Measurements from ENCODE around the gene SUSD6. TPM values are rescaled to one million over a fixed set of nuclear protein-coding genes. Genes with fewer than 3 reads are reported as not detected.
"Not testable (repeated sequence)": the region's sequence is repeated elsewhere in the genome, so short reads cannot be mapped to it uniquely, and the experiment has no call there.

SUSD6 gene
- polyA plus RNA-seq, 1 experiment, result 14.4 TPM

DNA sequence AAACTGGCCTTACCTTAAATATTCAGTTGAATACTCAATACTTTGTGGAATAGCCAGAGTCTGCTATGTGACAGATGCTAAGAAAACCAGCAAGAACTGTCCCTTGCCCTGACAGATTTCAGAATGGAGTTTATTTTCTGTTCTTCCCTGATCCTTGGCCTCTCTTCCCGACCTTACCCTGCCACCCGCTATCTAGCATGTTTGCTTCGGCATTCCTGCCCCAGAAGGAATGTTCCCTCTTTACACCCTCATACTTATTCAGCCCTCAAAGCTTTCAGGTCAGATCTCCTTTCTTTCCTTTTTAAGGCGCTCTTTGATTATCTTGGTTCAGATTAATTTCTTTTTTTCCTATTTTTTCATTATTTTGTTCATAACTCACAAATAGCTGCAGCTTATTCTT, 21.8 kb downstream of the SUSD6 start:
- Histone ChIP-seq H3K4me3 (ENCODE audit: low read depth, low read length) (no peak overlapping the region), H3K9me3 (ENCODE audit: control insufficient read depth, insufficient read depth, low read length) (no peaks in the 10 kb centered on the region), H3K27ac (ENCODE audit: low read depth, low read length) (peak overlapping the region; percentile 13), H3K27me3 (ENCODE audit: control insufficient read depth, insufficient read depth, low read length) (no peaks in the 10 kb centered on the region)
- no peak for DNase-seq (ENCODE audit: low read depth, low spot score)
- ChIA-PET POLR2A (no interaction called here), CTCF (no interaction called here)
- TF ChIP-seq, protein P1, sequence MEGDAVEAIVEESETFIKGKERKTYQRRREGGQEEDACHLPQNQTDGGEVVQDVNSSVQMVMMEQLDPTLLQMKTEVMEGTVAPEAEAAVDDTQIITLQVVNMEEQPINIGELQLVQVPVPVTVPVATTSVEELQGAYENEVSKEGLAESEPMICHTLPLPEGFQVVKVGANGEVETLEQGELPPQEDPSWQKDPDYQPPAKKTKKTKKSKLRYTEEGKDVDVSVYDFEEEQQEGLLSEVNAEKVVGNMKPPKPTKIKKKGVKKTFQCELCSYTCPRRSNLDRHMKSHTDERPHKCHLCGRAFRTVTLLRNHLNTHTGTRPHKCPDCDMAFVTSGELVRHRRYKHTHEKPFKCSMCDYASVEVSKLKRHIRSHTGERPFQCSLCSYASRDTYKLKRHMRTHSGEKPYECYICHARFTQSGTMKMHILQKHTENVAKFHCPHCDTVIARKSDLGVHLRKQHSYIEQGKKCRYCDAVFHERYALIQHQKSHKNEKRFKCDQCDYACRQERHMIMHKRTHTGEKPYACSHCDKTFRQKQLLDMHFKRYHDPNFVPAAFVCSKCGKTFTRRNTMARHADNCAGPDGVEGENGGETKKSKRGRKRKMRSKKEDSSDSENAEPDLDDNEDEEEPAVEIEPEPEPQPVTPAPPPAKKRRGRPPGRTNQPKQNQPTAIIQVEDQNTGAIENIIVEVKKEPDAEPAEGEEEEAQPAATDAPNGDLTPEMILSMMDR (IDR thresholded peaks at IDR 0.05; ENCODE audit: low read depth, low read length), result no peak

DNA sequence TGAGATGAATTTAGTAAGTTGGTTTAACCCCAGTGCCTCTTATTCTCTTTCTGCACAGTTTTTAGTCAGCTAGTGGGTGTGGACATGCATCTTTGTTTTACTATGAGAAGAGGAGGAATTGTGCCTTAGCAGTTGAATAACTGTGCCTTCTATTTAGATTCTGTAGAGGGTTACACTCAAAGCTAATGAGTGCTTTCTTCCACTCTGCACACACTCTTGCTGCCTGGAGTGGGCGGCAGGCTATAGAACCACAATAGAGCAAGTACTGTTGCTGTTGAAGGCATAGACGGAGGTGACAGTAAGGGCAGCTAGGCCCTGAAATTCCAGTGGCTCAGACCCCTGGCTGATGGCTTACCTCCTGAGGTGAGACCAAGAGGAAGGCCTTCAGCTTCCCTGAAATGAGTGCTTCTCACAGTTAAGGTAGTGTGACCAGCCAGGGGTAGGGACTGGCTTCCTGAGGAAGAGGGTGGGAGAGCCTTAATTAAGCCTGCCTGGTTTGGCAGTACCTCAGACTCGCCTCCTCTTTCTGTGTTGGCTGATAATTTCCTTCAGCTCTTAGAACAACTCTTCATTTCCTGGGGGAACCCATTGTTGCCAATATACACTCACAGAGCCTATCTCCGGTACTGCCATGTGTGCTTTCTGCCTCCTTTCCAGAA, 24.7 kb downstream of the SUSD6 start:
- CTCF ChIA-PET, result interaction anchor here (0.8 kb wide), 1 partner anchor 52 kb away, joined by 3 read pairs; no protein-coding TSS in a partner anchor
- Histone ChIP-seq H3K27me3 (ENCODE audit: control insufficient read depth, insufficient read depth, low read length) (no peaks in the 10 kb centered on the region), H3K27ac (ENCODE audit: low read depth, low read length) (no peak overlapping the region), H3K4me3 (ENCODE audit: low read depth, low read length) (no peak overlapping the region), H3K9me3 (ENCODE audit: control insufficient read depth, insufficient read depth, low read length) (no peaks in the 10 kb centered on the region)
- DNase-seq (ENCODE audit: low read depth, low spot score), result no peak
- POLR2A ChIA-PET, result no interaction called here
- TF ChIP-seq, protein P1 (IDR thresholded peaks at IDR 0.05; ENCODE audit: low read depth, low read length), result no peak

DNA sequence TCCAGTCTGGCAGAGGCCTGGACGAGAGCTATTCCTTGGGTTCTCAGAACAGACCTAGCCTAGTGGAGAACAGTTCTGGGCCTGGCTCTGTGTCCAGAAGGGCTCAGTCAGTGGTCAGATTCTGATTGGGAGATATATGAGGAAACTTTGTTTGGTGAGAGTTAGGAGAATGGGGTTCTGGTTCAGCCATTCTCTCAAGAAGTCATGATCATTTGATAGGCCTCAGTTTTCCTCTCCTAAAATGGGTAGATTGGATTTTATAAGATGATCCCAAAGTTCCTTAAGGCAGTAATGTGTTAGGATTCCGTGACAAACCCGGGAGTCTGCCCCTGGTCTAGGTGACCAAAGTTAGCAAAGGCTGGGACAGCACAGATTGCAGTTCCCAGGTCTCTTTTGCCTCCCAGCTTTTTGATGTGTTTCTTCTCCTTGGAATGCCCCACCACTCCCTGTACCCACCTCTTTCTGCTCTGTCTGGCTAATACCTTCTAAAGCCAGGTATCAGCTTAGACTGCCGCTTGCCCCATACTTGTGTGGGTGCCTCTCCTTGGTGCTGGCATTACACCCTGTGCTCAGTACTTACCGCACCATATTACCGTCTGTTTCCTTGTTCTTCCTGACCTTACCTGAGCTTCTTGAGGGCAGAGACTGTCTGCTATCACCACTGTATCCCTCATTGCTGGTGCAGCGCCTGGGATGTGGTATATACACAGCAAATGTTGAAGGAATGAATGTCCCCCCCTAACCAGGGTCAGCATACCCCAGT, 25.5 kb downstream of the SUSD6 start:
- POLR2A ChIA-PET, result no interaction called here
- peaks cover 4% of the 10 kb centered on the region; the same call in 1 of the 2 replicates for H3K9me3 ChIP-seq (ENCODE audit: control insufficient read depth, insufficient read depth, low read length)
- CTCF ChIA-PET, result interaction anchor here (0.8 kb wide), 1 partner anchor 52 kb away, joined by 3 read pairs; no protein-coding TSS in a partner anchor
- no peaks in the 10 kb centered on the region for H3K27me3 ChIP-seq (ENCODE audit: control insufficient read depth, insufficient read depth, low read length)
- TF ChIP-seq, protein P1 (IDR thresholded peaks at IDR 0.05; ENCODE audit: low read depth, low read length), result no peak
- H3K27ac ChIP-seq (ENCODE audit: low read depth, low read length), result no peak overlapping the region
- no peak for DNase-seq (ENCODE audit: low read depth, low spot score)
- no peak overlapping the region for H3K4me3 ChIP-seq (ENCODE audit: low read depth, low read length)

DNA sequence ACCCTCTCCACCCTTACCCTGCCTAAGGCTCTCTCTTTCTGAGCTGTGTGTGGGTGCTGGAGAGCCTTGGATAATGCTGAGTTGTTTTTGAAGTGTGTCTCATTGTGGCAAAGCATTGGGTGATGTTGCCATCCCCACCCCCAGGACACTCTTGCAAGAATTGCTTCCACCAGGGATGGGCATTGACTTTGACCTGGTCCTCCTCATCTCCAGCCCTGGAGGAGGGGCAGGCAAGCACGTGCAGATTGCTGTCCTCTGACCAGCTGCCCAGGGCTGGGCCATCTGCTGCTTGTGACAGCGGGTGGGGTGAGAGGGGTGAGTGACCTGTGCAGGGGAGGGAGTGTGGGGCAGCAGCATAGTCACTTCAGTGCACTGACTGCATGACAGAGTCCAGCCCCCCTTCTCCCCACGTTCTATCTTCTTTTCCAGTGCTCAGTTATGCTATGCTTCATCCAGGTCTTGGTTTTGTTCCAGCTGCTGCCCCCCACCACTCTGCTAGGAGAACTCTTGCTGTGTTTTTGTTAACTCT, 26.2 kb downstream of the SUSD6 start:
- DNase-seq (ENCODE audit: low read depth, low spot score), result no peak
- Histone ChIP-seq H3K4me3 (ENCODE audit: low read depth, low read length) (no peak overlapping the region), H3K27me3 (ENCODE audit: control insufficient read depth, insufficient read depth, low read length) (no peaks in the 10 kb centered on the region), H3K9me3 (ENCODE audit: control insufficient read depth, insufficient read depth, low read length) (peaks cover 4% of the 10 kb centered on the region; the same call in 1 of the 2 replicates), H3K27ac (ENCODE audit: low read depth, low read length) (no peak overlapping the region)
- TF ChIP-seq, protein P1 (IDR thresholded peaks at IDR 0.05; ENCODE audit: low read depth, low read length), result no peak
- ChIA-PET CTCF (interaction anchor here (1.2 kb wide), 1 partner anchor 53 kb away, joined by 3 read pairs; no protein-coding TSS in a partner anchor), POLR2A (no interaction called here)

DNA sequence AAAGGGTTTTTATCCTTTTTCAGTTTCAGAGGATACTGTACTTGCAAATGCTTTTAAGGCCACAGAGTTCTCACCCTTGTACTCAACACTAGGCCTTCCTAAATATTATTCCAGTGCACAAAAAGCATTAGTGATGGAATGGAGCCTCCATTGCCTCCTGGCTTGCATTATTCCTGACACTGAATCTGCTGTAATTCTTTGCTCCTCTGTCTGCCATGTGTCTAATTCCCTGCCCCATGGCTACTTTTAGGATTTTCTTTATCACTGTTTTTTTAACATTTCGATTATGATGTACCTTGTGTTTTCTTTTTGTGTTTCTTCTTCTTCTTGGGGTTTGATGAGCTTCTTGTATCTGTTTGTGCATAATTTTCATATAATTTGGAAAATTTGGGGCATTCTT, 29.5 kb downstream of the SUSD6 start:
- TF ChIP-seq, protein P1 (IDR thresholded peaks at IDR 0.05; ENCODE audit: low read depth, low read length), result no peak
- DNase-seq (ENCODE audit: low read depth, low spot score), result no peak
- H3K27ac ChIP-seq (ENCODE audit: low read depth, low read length), result no peak overlapping the region
- POLR2A ChIA-PET, result no interaction called here
- CTCF ChIA-PET, result no interaction called here
- H3K9me3 ChIP-seq (ENCODE audit: control insufficient read depth, insufficient read depth, low read length), result peaks cover 4% of the 10 kb centered on the region; the same call in 1 of the 2 replicates
- no peaks in the 10 kb centered on the region for H3K27me3 ChIP-seq (ENCODE audit: control insufficient read depth, insufficient read depth, low read length)
- H3K4me3 ChIP-seq (ENCODE audit: low read depth, low read length), result no peak overlapping the region

DNA sequence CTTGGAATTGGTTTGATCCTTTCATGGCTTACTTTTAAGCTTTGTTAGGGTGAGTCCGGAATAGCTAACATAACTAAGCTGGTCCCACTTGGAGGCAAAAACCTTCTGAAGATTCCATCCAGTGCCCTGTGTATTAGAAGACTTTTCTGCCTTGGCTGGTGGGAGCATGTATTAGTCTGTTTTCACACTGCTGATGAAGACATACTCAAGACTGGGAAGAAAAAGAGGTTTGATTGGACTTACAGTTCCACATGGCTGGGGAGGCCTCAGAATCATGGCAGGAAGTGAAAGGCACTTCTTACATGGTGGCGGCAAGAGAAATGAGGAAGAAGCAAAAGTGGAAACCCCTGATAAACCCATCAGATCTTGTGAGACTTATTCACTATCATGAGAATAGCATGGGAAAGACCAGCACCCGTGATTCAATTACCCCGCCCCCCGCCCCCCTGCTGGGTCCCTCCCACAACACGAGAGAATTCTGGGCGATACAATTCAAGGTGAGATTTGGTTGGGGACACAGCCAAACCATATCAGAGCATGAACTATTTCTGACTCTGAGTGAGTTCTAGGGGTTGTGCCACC, 30.9 kb downstream of the SUSD6 start:
- H3K27me3 ChIP-seq (ENCODE audit: control insufficient read depth, insufficient read depth, low read length); H3K4me3 ChIP-seq (ENCODE audit: low read depth, low read length); H3K27ac ChIP-seq (ENCODE audit: low read depth, low read length); CTCF ChIA-PET; DNase-seq (ENCODE audit: low read depth, low spot score); H3K9me3 ChIP-seq (ENCODE audit: control insufficient read depth, insufficient read depth, low read length); POLR2A ChIA-PET: not testable (repeated sequence)

All from AG04450 (cell line).